Loucy (cell line): Measurements from ENCODE around the gene FTHL17.

Experiments
- H2AFZ ChIP-seq: fragments of 200-600 bp; sonication (generic); 2 replicates; pipeline ENCODE4 v1.6.0; 2016; ENCODE audit warnings: antibody characterized with exemption, mild to moderate bottlenecking, low read length, moderate library complexity
- H3F3A ChIP-seq: fragments of 200-600 bp; 2 replicates; pipeline ENCODE4 v1.6.0; 2016; ENCODE audit warnings: antibody characterized with exemption, low read depth, mild to moderate bottlenecking
- H3K27me3 ChIP-seq: fragments of 200-600 bp; sonication (generic); 2 replicates; pipeline ENCODE4 v1.6.1; 2014; ENCODE audit warnings: low read length, mild to moderate bottlenecking; ENCODE audit not compliant: insufficient read depth, poor library complexity, severe bottlenecking
- H3K36me3 ChIP-seq: fragments of 200-600 bp; sonication (generic); 2 replicates; pipeline ENCODE4 v1.6.1; 2016; ENCODE audit warnings: low read length; ENCODE audit not compliant: insufficient read depth
- H3K4me1 ChIP-seq: fragments of 200-600 bp; sonication (generic); 2 replicates; pipeline ENCODE4 v1.5.1; 2014; ENCODE audit warnings: low read length, mild to moderate bottlenecking; ENCODE audit not compliant: insufficient read depth, poor library complexity, severe bottlenecking
- H3K4me2 ChIP-seq: fragments of 200-600 bp; sonication (generic); 2 replicates; pipeline ENCODE4 v1.6.0; 2014; ENCODE audit warnings: antibody characterized with exemption, low read length, low read depth, mild to moderate bottlenecking; ENCODE audit not compliant: poor library complexity, severe bottlenecking
- H3K4me3 ChIP-seq: fragments of 200-600 bp; sonication (generic); 2 replicates; pipeline ENCODE4 v1.5.1; 2014; ENCODE audit warnings: low read length, mild to moderate bottlenecking, mixed read lengths; ENCODE audit not compliant: poor library complexity, severe bottlenecking
- H3K79me2 ChIP-seq: fragments of 200-600 bp; sonication (generic); 2 replicates; pipeline ENCODE4 v1.6.1; 2014; ENCODE audit warnings: low read length; ENCODE audit not compliant: insufficient read depth
- H3K9ac ChIP-seq: fragments of 200-600 bp; sonication (generic); 2 replicates; pipeline ENCODE4 v1.6.0; 2014; ENCODE audit warnings: mild to moderate bottlenecking, low read depth, low read length, moderate library complexity; ENCODE audit not compliant: poor library complexity, severe bottlenecking
- H3K9me2 ChIP-seq: fragments of 200-600 bp; sonication (generic); replicated peaks from 2 replicates; pipeline ENCODE4 v1.6.1; 2016; ENCODE audit warnings: low read depth, low read length, mixed read lengths
- H3K9me3 ChIP-seq: fragments of 200-600 bp; sonication (generic); 2 replicates; pipeline ENCODE4 v1.6.1; 2014; ENCODE audit warnings: mild to moderate bottlenecking, antibody characterized with exemption, low read length, low read depth; ENCODE audit not compliant: insufficient read depth
- H4K20me1 ChIP-seq: fragments of 200-600 bp; sonication (generic); 2 replicates; pipeline ENCODE4 v1.6.0; 2014; ENCODE audit warnings: antibody characterized with exemption, low read length, mild to moderate bottlenecking; ENCODE audit not compliant: insufficient read depth, poor library complexity, severe bottlenecking
- EZH2phosphoT487 ChIP-seq: fragments of 200-600 bp; IDR thresholded peaks from 2 replicates; pipeline ENCODE4 v1.6.1; 2018; ENCODE audit warnings: antibody characterized with exemption, mild to moderate bottlenecking, moderate library complexity, borderline replicate concordance
- TF ChIP-seq, protein P1 (sequence below): fragments of 200-600 bp; sonication (generic); conservative IDR thresholded peaks from 2 replicates; pipeline ENCODE4 v1.5.1; 2014; ENCODE audit warnings: mild to moderate bottlenecking, antibody characterized with exemption, low read length

FTHL17 gene

DNA sequence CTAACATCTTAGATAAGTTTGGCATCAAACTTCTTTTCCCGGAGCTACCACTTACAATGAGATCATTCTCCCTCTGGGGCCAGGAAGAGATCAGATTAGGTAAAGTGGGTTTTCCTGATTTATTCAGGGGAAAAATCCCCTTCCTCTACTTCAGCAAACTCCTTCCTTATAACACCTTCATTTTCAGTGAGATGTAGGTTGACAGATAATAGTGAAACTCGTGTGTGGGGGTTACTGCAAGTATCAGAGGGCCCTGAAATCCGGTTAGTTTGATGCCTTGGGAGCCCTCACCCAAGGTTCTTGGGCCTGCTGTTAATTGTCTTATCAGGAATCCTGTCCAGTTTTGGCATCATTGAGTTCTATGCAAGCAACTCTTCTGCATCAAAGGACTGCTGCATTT is 10.8 kb downstream of the FTHL17 start:
- no peaks in the 10 kb centered on the region for H3K79me2 ChIP-seq
- no peaks in the 10 kb centered on the region for H3K9me2 ChIP-seq
- no peak overlapping the region for H3K9ac ChIP-seq
- no peak overlapping the region for H3K4me3 ChIP-seq
- no peak overlapping the region for H3K4me2 ChIP-seq
- H3K4me1 ChIP-seq: no peaks in the 10 kb centered on the region
- H3F3A ChIP-seq: no peaks in the 10 kb centered on the region
- TF ChIP-seq, protein P1, sequence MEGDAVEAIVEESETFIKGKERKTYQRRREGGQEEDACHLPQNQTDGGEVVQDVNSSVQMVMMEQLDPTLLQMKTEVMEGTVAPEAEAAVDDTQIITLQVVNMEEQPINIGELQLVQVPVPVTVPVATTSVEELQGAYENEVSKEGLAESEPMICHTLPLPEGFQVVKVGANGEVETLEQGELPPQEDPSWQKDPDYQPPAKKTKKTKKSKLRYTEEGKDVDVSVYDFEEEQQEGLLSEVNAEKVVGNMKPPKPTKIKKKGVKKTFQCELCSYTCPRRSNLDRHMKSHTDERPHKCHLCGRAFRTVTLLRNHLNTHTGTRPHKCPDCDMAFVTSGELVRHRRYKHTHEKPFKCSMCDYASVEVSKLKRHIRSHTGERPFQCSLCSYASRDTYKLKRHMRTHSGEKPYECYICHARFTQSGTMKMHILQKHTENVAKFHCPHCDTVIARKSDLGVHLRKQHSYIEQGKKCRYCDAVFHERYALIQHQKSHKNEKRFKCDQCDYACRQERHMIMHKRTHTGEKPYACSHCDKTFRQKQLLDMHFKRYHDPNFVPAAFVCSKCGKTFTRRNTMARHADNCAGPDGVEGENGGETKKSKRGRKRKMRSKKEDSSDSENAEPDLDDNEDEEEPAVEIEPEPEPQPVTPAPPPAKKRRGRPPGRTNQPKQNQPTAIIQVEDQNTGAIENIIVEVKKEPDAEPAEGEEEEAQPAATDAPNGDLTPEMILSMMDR: no peak
- no peak for TF ChIP-seq EZH2phosphoT487
- no peaks in the 10 kb centered on the region for H4K20me1 ChIP-seq
- H3K9me3 ChIP-seq: no peaks in the 10 kb centered on the region
- no peaks in the 10 kb centered on the region for H3K36me3 ChIP-seq
- no peak overlapping the region for H2AFZ ChIP-seq
- H3K27me3 ChIP-seq: no peaks in the 10 kb centered on the region

DNA sequence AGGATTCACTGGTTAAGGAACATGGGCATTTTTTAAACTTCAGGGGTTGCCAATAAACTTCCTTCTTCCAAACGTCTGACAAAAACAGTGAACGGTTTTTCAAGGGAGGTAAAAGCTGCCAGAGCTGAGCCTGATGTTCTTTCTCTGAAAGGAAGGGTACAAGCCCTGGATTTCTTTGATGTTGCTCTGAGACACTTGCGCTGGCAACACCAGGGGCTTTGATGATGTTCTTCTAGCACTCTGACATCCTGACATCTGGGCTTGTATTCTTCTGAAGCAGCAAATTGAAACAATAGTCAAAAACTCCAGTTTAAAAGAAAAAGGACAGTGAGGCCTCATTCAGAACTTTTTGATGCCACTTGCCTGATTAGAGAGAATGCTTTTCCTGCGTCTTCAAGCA is 11.8 kb downstream of the FTHL17 start:
- Histone ChIP-seq H3F3A (no peaks in the 10 kb centered on the region), H3K4me1 (no peaks in the 10 kb centered on the region), H3K4me2 (no peak overlapping the region), H3K9me3 (no peaks in the 10 kb centered on the region), H3K9me2 (no peaks in the 10 kb centered on the region), H2AFZ (no peak overlapping the region), H3K36me3 (no peaks in the 10 kb centered on the region), H4K20me1 (no peaks in the 10 kb centered on the region), H3K79me2 (no peaks in the 10 kb centered on the region), H3K9ac (no peak overlapping the region), H3K27me3 (no peaks in the 10 kb centered on the region), H3K4me3 (no peak overlapping the region)
- TF ChIP-seq, protein P1: no peak
- TF ChIP-seq EZH2phosphoT487: no peak

DNA sequence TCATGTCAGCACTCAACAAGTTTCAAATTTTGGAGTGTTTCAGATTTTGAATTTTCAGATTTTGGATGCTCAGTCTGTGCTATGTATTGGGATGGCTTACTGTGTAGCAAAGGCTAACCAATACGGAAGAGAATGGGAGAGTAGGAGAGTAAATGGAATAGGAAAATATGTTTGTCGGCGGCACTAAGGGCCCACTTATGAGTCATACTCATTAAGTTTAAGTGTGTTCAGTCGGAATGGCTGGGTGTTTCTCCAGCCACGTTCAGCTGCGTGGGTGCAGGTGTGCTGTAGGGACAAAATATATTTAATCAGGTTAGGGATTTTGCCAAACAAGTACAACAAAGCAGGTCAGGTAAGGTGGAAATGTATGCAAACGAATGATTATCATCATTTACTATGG is 13.6 kb downstream of the FTHL17 start:
- no peaks in the 10 kb centered on the region for H3K36me3 ChIP-seq
- no peaks in the 10 kb centered on the region for H3F3A ChIP-seq
- no peak overlapping the region for H2AFZ ChIP-seq
- no peaks in the 10 kb centered on the region for H3K27me3 ChIP-seq
- no peak overlapping the region for H3K9ac ChIP-seq
- no peaks in the 10 kb centered on the region for H3K9me2 ChIP-seq
- no peak overlapping the region for H3K4me3 ChIP-seq
- no peaks in the 10 kb centered on the region for H3K79me2 ChIP-seq
- no peaks in the 10 kb centered on the region for H4K20me1 ChIP-seq
- H3K4me2 ChIP-seq: no peak overlapping the region
- TF ChIP-seq, protein P1: no peak
- TF ChIP-seq EZH2phosphoT487: no peak
- H3K9me3 ChIP-seq: no peaks in the 10 kb centered on the region
- no peaks in the 10 kb centered on the region for H3K4me1 ChIP-seq
